SU-DHL-6 (cell line): ENCODE measurements around the gene PROS1.
"Not testable (repeated sequence)": the region's sequence is repeated elsewhere in the genome, so short reads cannot be mapped to it uniquely, and the experiment has no call there.

Source experiments
- H2AFZ ChIP-seq: fragments of 200-600 bp; sonication (generic); 2 replicates; pipeline ENCODE4 v1.6.1; 2014; ENCODE audit warnings: low read depth, mild to moderate bottlenecking, moderate library complexity, mixed read lengths, antibody characterized with exemption, low read length; ENCODE audit not compliant: severe bottlenecking
- H3F3A ChIP-seq: fragments of 200-600 bp; shearing (Covaris generic); 2 replicates; pipeline ENCODE4 v1.6.0; 2016; ENCODE audit warnings: antibody characterized with exemption, mild to moderate bottlenecking; ENCODE audit not compliant: insufficient read depth
- H3K27ac ChIP-seq: fragments of 200-600 bp; sonication (generic); 2 replicates; pipeline ENCODE4 v1.5.1; 2016; ENCODE audit warnings: low read depth, mild to moderate bottlenecking, low read length, moderate library complexity, mixed read lengths
- H3K27me3 ChIP-seq: fragments of 200-600 bp; sonication (generic), shearing (Covaris generic); 2 replicates; pipeline ENCODE4 v1.6.0; 2014; ENCODE audit warnings: mild to moderate bottlenecking, low read length
- H3K36me3 ChIP-seq: fragments of 200-600 bp; sonication (generic); 2 replicates; pipeline ENCODE4 v1.6.1; 2014; ENCODE audit warnings: mild to moderate bottlenecking, low read length, mixed read lengths
- H3K4me2 ChIP-seq: fragments of 300-600, 200-600 bp; shearing (Covaris generic), sonication (generic); 2 replicates; pipeline ENCODE4 v1.6.0; 2014; ENCODE audit warnings: low read length, low read depth, mild to moderate bottlenecking; ENCODE audit not compliant: poor library complexity, severe bottlenecking
- H3K4me3 ChIP-seq: fragments of 200-600 bp; sonication (generic); 2 replicates; pipeline ENCODE4 v1.5.1; 2014; ENCODE audit warnings: antibody characterized with exemption, low read length, mild to moderate bottlenecking, mixed read lengths; ENCODE audit not compliant: insufficient read depth, poor library complexity, severe bottlenecking
- H3K79me2 ChIP-seq: fragments of 200-600 bp; sonication (generic); 2 replicates; pipeline ENCODE4 v1.6.1; 2014; ENCODE audit warnings: mild to moderate bottlenecking, low read length, moderate library complexity; ENCODE audit not compliant: insufficient read depth
- H3K9ac ChIP-seq: fragments of 200-600 bp; sonication (generic); 2 replicates; pipeline ENCODE4 v1.7.0; 2014; ENCODE audit warnings: mild to moderate bottlenecking, low read length
- H3K9me2 ChIP-seq: fragments of 200-600 bp; sonication (generic); replicated peaks from 2 replicates; pipeline ENCODE4 v1.6.1; 2014; ENCODE audit warnings: low read length; ENCODE audit not compliant: insufficient read depth
- H3K9me3 ChIP-seq: fragments of 200-600 bp; sonication (generic); 2 replicates; pipeline ENCODE4 v1.6.1; 2014; ENCODE audit warnings: low read length, mixed read lengths; ENCODE audit not compliant: insufficient read depth
- H4K20me1 ChIP-seq: fragments of 200-600 bp; sonication (generic); 2 replicates; pipeline ENCODE4 v1.6.1; 2014; ENCODE audit warnings: low read depth, mild to moderate bottlenecking, antibody characterized with exemption, low read length, moderate library complexity, mixed read lengths
- EZH2phosphoT487 ChIP-seq: fragments of 200-600 bp; sonication (generic), shearing (Covaris generic); conservative IDR thresholded peaks from 2 replicates; pipeline ENCODE4 v1.6.1; 2018; ENCODE audit warnings: mild to moderate bottlenecking, antibody characterized with exemption, low read length, moderate library complexity, mixed read lengths
- TF ChIP-seq, protein P1 (sequence below): fragments of 200-600 bp; sonication (generic); IDR thresholded peaks from one replicate; pipeline ENCODE4 v1.5.1; 2017; ENCODE audit warnings: antibody characterized with exemption, mild to moderate bottlenecking, low read length, moderate library complexity; ENCODE audit not compliant: insufficient read depth, poor library complexity, severe bottlenecking

PROS1 gene

GRCh38 chr3:93867425-93867824, 106.3 kb downstream of the PROS1 start:
- no peaks in the 10 kb centered on the region for H3F3A ChIP-seq
- no peaks in the 10 kb centered on the region for H3K36me3 ChIP-seq
- no peaks in the 10 kb centered on the region for H3K9me3 ChIP-seq
- TF ChIP-seq, protein P1, sequence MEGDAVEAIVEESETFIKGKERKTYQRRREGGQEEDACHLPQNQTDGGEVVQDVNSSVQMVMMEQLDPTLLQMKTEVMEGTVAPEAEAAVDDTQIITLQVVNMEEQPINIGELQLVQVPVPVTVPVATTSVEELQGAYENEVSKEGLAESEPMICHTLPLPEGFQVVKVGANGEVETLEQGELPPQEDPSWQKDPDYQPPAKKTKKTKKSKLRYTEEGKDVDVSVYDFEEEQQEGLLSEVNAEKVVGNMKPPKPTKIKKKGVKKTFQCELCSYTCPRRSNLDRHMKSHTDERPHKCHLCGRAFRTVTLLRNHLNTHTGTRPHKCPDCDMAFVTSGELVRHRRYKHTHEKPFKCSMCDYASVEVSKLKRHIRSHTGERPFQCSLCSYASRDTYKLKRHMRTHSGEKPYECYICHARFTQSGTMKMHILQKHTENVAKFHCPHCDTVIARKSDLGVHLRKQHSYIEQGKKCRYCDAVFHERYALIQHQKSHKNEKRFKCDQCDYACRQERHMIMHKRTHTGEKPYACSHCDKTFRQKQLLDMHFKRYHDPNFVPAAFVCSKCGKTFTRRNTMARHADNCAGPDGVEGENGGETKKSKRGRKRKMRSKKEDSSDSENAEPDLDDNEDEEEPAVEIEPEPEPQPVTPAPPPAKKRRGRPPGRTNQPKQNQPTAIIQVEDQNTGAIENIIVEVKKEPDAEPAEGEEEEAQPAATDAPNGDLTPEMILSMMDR: no peak
- TF ChIP-seq EZH2phosphoT487: no peak
- H3K9ac ChIP-seq: no peak overlapping the region
- no peak overlapping the region for H2AFZ ChIP-seq
- H3K4me3 ChIP-seq: no peak overlapping the region
- H3K27ac ChIP-seq: no peak overlapping the region
- no peak overlapping the region for H3K4me2 ChIP-seq
- no peaks in the 10 kb centered on the region for H4K20me1 ChIP-seq
- H3K79me2 ChIP-seq: no peaks in the 10 kb centered on the region
- no peaks in the 10 kb centered on the region for H3K27me3 ChIP-seq
- no peaks in the 10 kb centered on the region for H3K9me2 ChIP-seq

GRCh38 chr3:93861017-93861416, 112.7 kb downstream of the PROS1 start:
- Histone ChIP-seq H3K9ac (no peak overlapping the region), H3K79me2 (no peaks in the 10 kb centered on the region), H2AFZ (no peak overlapping the region), H3K9me3 (no peaks in the 10 kb centered on the region), H3K27ac (no peak overlapping the region), H3K4me2 (no peak overlapping the region), H3K4me3 (no peak overlapping the region), H3K36me3 (no peaks in the 10 kb centered on the region), H3F3A (no peaks in the 10 kb centered on the region), H4K20me1 (no peaks in the 10 kb centered on the region), H3K9me2 (no peaks in the 10 kb centered on the region), H3K27me3 (no peaks in the 10 kb centered on the region)
- no peak for TF ChIP-seq EZH2phosphoT487
- TF ChIP-seq, protein P1: no peak

GRCh38 chr3:93855401-93855800, 118.3 kb downstream of the PROS1 start:
- Histone ChIP-seq H3K36me3 (no peaks in the 10 kb centered on the region), H3K27me3 (no peaks in the 10 kb centered on the region), H3K9me3 (no peaks in the 10 kb centered on the region), H3K4me2 (no peak overlapping the region), H3K27ac (no peak overlapping the region), H3F3A (no peaks in the 10 kb centered on the region), H2AFZ (no peak overlapping the region), H3K9ac (no peak overlapping the region), H3K4me3 (no peak overlapping the region), H3K9me2 (no peaks in the 10 kb centered on the region), H3K79me2 (no peaks in the 10 kb centered on the region), H4K20me1 (no peaks in the 10 kb centered on the region)
- no peak for TF ChIP-seq EZH2phosphoT487
- TF ChIP-seq, protein P1: no peak

DNA sequence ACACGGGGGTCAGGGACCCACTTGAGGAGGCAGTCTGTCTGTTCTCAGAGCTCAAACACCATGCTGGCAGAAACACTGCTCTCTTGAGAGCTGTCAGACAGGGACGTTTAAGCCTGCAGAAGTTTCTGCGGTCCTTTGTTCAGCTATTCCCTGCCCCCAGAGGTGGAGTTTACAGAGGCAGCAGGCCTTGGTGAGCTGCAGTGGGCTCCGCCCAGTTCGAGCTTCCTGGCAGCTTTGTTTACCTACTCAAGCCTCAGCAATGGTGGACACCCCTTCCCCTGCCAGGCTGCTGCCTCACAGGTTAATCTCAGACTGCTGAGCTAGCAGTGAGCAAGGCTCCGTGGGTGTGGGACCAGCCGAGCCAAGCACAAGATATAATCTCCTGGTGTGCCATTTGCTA, 121.5 kb downstream of the PROS1 start:
- not testable (repeated sequence) for H3K9me3 ChIP-seq

More for the DNA sequence above, 121.5 kb downstream of the PROS1 start:
- not testable (repeated sequence) for H3K4me3 ChIP-seq, H3K27ac ChIP-seq, H3K4me2 ChIP-seq, H3K9ac ChIP-seq, H3F3A ChIP-seq, H4K20me1 ChIP-seq, H3K79me2 ChIP-seq, H3K9me2 ChIP-seq, H3K27me3 ChIP-seq, H2AFZ ChIP-seq, H3K36me3 ChIP-seq
